NOMO-1 (cell line): ENCODE results near the gene TMEM209.
"Not testable (repeated sequence)": the region's sequence is repeated elsewhere in the genome, so short reads cannot be mapped to it uniquely, and the experiment has no call there.

ENCODE experiments used
- DNase-seq, 2 experiments: peaks; one replicate each; lab custom pipeline; 2025; ENCODE audit not compliant: unreplicated experiment in 2 of 2; lab: John Stamatoyannopoulos, UW

TMEM209 gene

DNA sequence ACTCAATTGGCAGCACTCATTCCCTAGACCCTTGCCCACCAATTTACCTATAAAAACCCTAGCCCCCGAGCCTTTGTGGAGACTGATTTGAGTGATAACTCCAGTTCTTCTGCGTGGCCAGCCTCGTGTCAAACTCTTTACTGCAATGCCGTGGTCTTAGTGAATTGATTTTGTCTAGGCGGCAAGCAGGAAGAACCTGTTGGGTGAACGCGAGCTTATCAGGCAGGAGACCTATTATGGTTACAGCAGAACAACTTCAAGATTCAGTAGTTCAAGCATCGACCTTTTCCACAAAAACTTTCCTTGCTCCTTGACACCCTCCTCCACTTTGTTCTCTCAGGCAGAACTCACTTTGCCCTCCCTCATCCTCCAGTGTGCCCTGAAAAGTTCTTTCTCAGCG, 14.7 kb upstream of the TMEM209 start:
- no peak for DNase-seq

- DNase-seq, result no peak
Observed at GRCh38 chr7:130218806-130219620, 13.8 kb upstream of the TMEM209 start.

DNA sequence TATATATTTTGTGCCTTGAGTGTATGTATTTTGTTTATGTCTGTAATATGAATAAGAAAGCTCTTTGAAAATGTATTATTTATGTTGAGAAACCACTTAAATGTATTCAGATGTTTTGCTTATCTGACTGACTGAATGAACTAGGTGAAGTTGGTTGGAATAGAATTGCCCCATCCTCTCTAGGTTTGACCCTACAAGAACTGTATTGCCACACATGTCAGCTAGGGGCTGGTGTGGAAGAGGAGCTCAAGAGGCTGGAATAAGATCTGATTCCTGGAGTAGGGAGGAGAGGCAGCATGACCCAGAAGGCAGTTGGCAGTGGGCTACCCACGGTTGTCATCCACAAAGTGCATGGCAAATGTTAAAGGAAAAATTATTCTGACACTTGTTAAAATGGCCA, 11.5 kb upstream of the TMEM209 start:
- no peak for DNase-seq

DNA sequence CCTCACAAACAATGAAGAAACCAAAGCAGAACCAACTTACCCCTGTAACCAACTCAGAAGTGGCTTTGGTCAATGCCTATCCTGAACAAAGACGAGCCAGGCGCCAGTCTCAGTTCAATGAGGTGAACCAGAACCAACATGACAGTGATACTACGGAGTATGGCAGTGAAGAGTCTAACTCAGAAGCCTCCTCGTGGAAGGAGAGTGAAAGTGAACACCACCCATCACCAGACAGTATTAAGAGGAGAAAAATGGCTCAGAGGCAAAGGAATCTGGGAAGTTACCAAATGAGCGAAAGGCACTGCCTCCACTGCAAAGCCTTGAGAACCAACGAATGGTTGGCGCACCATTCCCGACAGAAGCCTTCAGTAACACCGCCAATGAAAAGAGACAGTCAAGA, 10.8 kb upstream of the TMEM209 start:
- DNase-seq, result no peak

DNA sequence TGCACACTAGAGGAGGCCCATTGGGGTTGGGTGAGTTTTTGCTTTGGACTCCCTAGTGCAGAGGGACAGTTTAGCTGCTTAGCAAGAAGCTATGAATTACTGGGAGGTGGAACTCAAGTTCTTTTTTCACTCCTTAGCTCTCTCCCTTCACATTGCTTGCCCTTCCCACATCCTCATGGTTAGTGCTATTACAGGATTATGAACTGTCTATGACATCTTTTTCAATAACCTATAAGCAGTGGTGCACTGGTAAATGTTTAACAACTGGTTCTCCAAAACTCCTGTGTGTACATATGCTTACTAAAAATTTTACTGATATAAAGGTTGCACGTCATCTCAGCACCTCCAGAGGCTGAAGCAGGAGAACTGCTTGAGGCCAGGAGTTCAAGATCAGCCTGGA, 8.6 kb upstream of the TMEM209 start:
- no peak for DNase-seq

DNA sequence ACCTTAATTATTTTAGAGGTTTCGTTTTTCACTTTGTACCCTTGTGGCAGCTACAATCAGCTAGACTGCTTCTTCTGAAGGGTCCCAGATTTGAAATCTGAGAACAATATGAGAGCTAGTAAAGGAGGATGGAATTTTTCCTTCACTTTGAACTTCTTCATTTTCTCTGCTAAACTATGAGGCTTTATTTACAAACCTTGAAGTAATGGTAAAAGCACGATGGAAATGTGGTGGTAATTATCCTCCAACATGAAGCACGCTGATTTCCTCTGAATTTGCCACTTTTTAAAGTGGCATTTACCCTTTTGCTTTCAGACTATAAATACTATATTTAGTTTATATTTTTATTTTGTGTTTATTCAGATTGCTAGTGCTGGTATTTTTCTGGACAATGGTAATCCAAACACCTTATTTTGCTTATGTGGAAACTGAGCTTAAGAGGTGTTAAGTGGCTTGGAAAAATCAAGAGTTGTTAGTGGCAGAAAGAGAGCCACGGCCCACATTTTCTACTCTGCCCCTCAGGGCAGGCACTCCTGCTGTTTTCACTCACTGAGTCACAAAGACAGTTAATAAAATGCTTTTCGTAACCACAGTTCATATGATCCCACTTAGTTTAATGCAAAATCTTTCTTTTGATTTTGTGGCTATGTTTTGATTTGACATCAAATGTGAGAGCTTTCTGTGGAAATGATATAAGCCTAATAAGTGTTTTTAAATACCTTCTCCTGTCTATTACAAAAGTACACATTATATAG, 5.2 kb upstream of the TMEM209 start:
- no peak for DNase-seq

DNA sequence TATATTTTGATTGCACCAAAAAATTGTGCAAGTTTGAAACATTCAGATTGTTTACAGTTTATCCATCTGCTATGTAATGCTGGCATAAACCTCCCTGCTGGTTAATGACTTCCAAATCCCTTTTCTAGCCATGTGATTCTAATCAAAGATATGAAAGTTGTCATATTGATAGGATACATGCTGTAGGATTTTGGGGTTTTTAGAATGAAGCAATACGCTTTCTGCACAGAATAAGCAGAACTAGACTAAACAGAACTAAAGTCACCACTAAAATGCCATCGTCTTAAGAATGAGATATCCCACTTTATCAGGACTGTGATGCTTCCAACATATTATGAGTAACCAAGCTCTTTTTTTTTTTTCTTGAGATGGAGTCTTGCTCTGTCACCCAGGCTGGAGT, 3.3 kb upstream of the TMEM209 start:
- no peak for DNase-seq

DNA sequence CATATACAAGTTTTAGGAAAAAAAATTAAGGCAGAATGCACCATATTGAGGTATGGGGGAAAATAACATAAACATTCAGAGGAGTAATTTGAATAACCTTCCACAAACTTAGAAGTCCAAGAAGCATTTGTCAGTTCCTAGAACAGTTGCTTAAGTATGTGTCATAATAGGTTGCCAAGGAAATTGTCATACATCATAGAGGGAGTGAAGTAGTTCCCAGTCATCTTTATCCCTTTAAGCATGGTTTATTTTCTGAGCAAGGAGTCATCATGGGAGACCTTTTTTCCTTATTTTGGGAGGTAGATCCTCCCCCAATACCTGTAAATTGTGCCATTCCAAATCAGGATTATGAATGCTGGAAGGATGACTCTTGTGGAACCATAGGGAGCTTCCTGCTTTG, 2.4 kb upstream of the TMEM209 start, which contains the start of gene SSMEM1:
Gene SSMEM1, plus strand, starts transcription at position 219 of the 400 bp plus-strand sequence. Its CDS starts 51 bp downstream, at position 270.
- no peak for DNase-seq

- no peak for DNase-seq
Observed at GRCh38 chr7:130207033-130207432, 1.8 kb upstream of the TMEM209 start.

DNA sequence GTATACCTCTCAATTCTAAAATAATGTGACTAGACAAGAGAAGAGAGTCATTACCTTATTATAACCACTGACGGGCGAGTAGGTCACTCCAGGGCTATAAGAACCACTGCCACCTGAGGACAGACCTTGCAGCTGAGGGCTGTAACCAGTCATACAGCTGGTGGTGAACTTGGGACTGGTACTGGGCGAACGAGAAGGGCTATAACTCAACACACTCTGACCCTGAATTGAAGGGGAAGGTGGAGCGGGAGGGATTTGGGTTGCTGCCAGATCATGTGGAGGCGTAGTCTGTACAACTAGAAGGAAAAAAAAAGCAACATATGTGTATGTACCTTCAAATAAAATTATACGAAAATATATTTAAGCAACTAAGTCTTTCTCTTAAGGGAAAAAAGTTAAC, 3.4 kb downstream of the TMEM209 start:
- DNase-seq, result no peak

GRCh38 chr7:130197094-130197493, 8.1 kb downstream of the TMEM209 start:
- no peak for DNase-seq

DNA sequence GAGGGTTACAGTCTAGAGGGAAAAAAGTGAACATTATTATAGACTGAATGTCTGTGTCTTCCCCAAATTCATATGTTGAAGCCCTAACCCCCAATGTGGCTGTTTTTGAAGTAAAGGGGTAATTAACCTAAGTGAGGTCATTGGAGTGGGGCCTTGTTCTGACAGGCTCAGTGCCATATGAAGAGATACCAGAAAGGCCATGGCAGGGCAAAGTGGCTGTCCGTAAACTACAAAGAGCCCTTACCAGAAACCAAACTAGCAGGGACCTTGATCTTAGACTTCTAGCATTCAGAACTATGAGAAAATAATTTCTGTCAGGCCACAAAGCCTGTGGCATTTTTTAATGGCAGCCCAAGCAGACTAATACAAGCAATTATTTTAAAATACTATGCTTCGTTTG, 8.7 kb downstream of the TMEM209 start:
- no peak for DNase-seq

- no peak for DNase-seq
Observed at GRCh38 chr7:130195396-130195795, 9.8 kb downstream of the TMEM209 start.

DNA sequence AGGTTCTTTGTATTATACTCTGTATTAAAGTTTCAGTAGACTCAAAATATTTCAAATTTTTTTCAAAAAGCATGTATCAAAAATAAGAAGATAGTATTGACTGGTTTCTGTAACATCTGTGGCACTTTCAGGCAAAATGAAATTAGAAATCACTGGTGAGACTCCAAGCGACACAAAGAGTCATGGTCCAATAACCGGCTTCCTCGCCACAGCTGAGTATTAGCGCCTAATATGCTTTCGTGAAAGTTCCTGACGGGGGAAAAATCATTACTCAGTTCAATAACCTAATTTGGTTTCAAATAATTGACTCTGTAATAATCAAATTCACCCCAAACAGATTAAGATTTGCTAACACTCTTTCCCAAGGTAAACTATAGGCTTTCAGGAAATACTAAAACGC, 13.4 kb downstream of the TMEM209 start:
- no peak for DNase-seq

GRCh38 chr7:130189343-130189742, 15.9 kb downstream of the TMEM209 start:
- DNase-seq, result no peak

GRCh38 chr7:130187360-130187759, 17.8 kb downstream of the TMEM209 start:
- DNase-seq, result no peak

- DNase-seq, result not testable (repeated sequence)
Observed at GRCh38 chr7:130184349-130184748, 20.9 kb downstream of the TMEM209 start.

DNA sequence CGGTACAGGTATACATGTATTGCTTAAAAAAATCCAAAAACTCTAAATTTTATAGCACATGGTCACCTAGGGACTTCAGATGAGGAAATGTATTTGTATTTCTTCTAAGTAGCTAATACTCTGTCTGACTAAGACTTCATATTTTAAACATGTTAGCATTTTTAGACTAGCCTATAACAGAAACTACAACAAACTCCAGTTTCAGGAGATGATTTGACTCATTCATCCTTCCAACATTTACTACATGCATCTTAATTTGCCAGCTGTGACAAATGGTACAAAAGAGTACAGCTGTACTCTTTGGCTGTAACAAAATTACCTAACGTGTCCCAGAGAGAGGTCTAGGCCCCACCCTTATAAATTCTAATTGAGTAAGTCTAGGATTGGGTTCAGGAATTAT, 22.2 kb downstream of the TMEM209 start:
- no peak for DNase-seq

DNA sequence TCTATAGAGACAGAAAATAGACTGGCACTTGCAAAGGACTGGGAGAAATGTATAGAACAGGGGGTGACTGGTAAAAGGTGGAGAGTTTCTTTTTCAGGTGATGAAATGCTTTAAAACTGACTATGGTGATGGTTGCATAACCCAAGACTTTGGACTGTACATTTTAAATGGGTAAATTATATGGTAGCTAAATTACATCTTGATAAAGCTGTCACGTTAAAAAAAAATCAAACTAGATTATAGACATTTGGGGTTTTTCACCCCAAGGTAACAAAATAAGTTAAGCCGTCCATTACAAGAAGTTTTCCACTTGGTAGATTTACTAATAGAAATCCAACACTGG, 24.0 kb downstream of the TMEM209 start:
- DNase-seq, result no peak

DNA sequence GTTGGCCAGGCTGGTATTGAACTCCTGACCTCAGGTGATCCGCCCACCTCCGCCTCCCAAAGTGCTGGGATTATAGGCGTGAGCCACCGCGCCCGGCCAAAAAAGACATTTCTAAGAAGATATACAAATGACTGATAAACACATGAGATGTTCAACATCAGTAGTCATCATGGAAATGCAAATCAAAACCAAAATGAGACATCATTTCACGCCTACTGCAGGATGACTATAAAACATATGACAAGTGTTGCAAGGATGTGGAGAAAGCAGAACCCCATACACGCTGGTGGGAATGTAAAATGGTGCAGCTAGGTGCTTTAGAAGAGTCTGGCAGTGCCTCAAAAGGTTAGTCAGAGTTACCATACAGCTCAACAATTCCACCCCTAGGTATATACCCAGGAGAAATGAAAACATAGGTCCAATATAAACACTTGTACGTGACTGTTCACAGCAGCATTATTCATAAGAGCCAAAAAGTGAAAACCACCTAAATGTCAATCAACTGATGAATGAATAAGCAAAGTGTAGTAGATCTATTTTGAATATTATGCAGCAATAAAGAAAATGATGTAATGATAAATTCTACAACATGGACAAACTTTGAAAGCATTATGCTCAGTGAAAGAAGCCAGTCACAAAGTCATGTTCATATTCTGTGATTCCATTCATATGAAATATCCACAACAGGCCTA, 24.5 kb downstream of the TMEM209 start:
- DNase-seq, result no peak

DNA sequence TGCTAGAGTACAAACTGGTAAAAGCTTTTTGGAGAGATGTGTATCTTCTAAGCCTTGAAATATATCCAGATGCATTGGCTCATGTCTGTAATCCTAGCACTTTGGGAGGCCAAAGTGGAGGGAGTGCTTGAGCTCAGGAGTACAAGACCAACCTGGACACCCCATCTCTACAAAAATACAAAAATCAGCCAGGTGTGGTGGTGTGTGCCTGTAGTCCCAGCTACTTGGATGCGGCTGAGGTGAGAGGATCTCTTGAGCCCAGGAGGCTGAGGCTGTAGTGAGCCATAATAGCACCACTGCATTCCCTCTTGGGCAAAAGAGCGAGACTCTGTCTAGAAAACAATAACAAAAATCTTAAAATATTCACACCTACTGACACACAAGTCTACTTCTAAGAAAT, 25.6 kb downstream of the TMEM209 start:
- DNase-seq, result no peak

- no peak for DNase-seq
Observed at GRCh38 chr7:130178251-130178650, 27.0 kb downstream of the TMEM209 start.
